Ovary (tissue), 9 donors: ENCODE results near the gene ALK. TPM values are rescaled to one million over a fixed set of nuclear protein-coding genes. Genes with fewer than 3 reads are reported as not detected.

Experiments
- DNase-seq, 5 donors: peaks; one replicate each; pipeline ENCODE4 v3.0.0-alpha.2; 2019 to 2020
- H3K27ac ChIP-seq, 2 donors: fragments of 200-600 bp; one replicate each; pipeline versions ENCODE4 v1.5.1 to v1.8.0; 2019 to 2022
- H3K27me3 ChIP-seq: fragments of 200-600 bp; one replicate; pipeline ENCODE4 v1.8.0; 2022
- H3K36me3 ChIP-seq: fragments of 200-600 bp; sonication (generic); one replicate; pipeline ENCODE4 v1.5.1; 2019
- H3K4me1 ChIP-seq: one replicate; pipeline ENCODE4 v1.8.1; 2013; ENCODE audit warnings: mild to moderate bottlenecking, moderate library complexity; ENCODE audit not compliant: insufficient read depth
- H3K4me3 ChIP-seq: fragments of 200-600 bp; sonication (generic); one replicate; pipeline ENCODE4 v1.5.1; 2017
- H3K9me3 ChIP-seq, 2 donors: fragments of 200-600 bp in 1 of 2; sonication (generic) in 1 of 2; one replicate each; pipeline versions ENCODE4 v1.5.1 to v1.8.1; 2013 to 2019; ENCODE audit warnings: mild to moderate bottlenecking in 1 of 2, moderate library complexity in 1 of 2
- EP300 ChIP-seq: sonication (generic); formaldehyde crosslinking; IDR thresholded peaks from one replicate; pipeline ENCODE4 v1.6.1; 2017; ENCODE audit warnings: antibody characterized with exemption
- POLR2A ChIP-seq: fragments of 450-650 bp; IDR thresholded peaks from one replicate; pipeline ENCODE4 v1.6.1; 2017; ENCODE audit warnings: antibody characterized with exemption, mild to moderate bottlenecking, moderate library complexity
- WGBS, 3 donors: extraction: QIAGEN DNeasy Blood & Tissue Kit in 1 of 3; methylation state at CpG; one replicate each; pipeline versions ENCODE4 v1.1.5 to v1.1.7; 2013 to 2017; 5-methylcytosine and 5-hydroxymethylcytosine counted together
- intact Hi-C, 4 donors: fragments of 100-400 bp; cut with DNase I; formaldehyde crosslinking; loops; one replicate each; pipeline versions ENCODE4 v1.11.0 to v1.15.1; 2022 to 2023
- polyA plus RNA-seq, 2 donors: library from polyadenylated mRNA; stranded (reverse); fragments of 200-250 nt in 1 of 2; fragments of 350-450 nt in 1 of 2; fragmentation: Illumina TruSeq in 1 of 2; extraction: RNeasy Lipid Tissue Mini Kit (QIAGEN cat#74804) in 1 of 2; gene quantifications; one replicate each; pipeline ENCODE4 v1.2.3, GENCODE V29; 2013 to 2014
- total RNA-seq, 7 donors: library from RNA; depleted of rRNA in 2 of 7; stranded (reverse); fragments of >200 nt in 2 of 7; fragmentation: NEBNext Ultra II Directional in 3 of 7; extraction: Animal tissue kit (Norgen Biotek cat#: 25700) in 3 of 7; gene quantifications; one replicate each; pipeline versions ENCODE4 v1.1.0 to v1.2.4, GENCODE V29; 2016 to 2023
- TF ChIP-seq, protein P1 (sequence below), 3 donors: fragments of 450-650 bp in 2 of 3; fragments of 200-600 bp in 1 of 3; IDR thresholded peaks; one replicate each; pipeline versions ENCODE4 v1.5.1 to v1.8.0; 2016 to 2022; ENCODE audit warnings: antibody characterized with exemption in 3 of 3, mild to moderate bottlenecking in 1 of 3
- donor health status: DM: no; HTN: no; CAD: no; lungs with moderate emphysema.
- donor health status: DM: no; HTN: no; CAD: no.
- donor health status: Bipolar disorder and iron deficiency.
- donor health status: DM: yes; HTN: yes; CAD: no.
- donor health status: DM: no; HTN: no; CAD: no.
- donor health status: DM: yes; HTN: yes; CAD: no.

Gene ALK
- total and polyA plus RNA-seq, 9 donors = 0.05 to 1.7 (median 0.23) TPM; not detected in 1

DNA sequence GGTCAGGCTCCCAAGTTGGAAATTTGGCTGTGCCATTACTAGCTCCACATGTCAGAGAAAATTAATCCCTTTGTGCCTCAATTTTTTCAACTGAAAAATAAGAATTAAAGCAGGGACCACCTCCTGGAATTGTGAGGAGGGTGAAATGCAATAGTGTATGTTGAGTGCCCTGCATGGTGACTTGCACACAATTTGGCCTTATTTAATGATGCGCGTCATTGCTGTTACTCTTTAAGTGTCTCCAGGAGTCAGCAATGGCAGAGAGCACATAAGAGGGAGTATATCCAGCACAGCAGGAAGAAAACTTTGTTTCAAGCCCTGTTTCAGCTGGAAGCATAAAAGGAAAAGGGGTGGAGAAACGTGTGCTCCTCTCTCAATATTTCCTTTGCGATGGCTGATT is 215.8 kb downstream of the ALK start:
- Histone ChIP-seq H3K9me3 (no peaks in the 10 kb centered on the region), H3K4me1 (no peaks in the 10 kb centered on the region), H3K27ac (no peak overlapping the region), H3K4me3 (no peak overlapping the region), H3K27me3 (no peaks in the 10 kb centered on the region), H3K36me3 (no peaks in the 10 kb centered on the region)
- WGBS, 3 donors = 76 to 84% (median 77%) methylated on average over 4 of the region's 4 CpGs
- TF ChIP-seq EP300 = no peak
- TF ChIP-seq, protein P1, sequence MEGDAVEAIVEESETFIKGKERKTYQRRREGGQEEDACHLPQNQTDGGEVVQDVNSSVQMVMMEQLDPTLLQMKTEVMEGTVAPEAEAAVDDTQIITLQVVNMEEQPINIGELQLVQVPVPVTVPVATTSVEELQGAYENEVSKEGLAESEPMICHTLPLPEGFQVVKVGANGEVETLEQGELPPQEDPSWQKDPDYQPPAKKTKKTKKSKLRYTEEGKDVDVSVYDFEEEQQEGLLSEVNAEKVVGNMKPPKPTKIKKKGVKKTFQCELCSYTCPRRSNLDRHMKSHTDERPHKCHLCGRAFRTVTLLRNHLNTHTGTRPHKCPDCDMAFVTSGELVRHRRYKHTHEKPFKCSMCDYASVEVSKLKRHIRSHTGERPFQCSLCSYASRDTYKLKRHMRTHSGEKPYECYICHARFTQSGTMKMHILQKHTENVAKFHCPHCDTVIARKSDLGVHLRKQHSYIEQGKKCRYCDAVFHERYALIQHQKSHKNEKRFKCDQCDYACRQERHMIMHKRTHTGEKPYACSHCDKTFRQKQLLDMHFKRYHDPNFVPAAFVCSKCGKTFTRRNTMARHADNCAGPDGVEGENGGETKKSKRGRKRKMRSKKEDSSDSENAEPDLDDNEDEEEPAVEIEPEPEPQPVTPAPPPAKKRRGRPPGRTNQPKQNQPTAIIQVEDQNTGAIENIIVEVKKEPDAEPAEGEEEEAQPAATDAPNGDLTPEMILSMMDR (IDR thresholded peaks at IDR 0.05) = no peak
- intact Hi-C loops = no loop called here
- DNase-seq = no peak

DNA sequence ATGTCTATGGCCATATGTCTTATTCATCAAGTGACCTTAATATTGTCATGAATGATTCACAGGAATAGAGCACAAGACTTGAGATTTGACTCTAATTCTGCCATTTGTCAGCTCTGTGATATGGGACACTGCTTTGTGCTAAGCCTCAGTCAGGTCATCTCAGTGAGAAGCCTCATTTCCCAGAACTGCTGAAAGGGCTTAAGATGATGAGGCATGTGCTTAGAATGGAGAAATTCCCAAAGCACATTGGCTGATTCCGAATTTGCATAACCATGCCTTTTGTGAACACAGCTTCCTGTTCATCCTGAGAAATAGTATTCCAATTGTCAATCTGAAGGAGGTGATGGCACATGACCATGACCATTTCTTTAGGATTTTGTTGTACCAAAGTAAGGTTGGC is 218.1 kb downstream of the ALK start:
- Histone ChIP-seq H3K36me3 (no peaks in the 10 kb centered on the region), H3K4me3 (no peak overlapping the region), H3K9me3 (no peaks in the 10 kb centered on the region), H3K27me3 (no peaks in the 10 kb centered on the region), H3K4me1 (no peaks in the 10 kb centered on the region), H3K27ac (no peak overlapping the region)
- intact Hi-C loops = no loop called here
- DNase-seq = no peak
- WGBS, 3 donors = 89 to 91% (median 90%) methylated on average over 1 of the region's 1 CpG
- TF ChIP-seq EP300 (no peak), POLR2A (no peak)
- TF ChIP-seq, protein P1 (IDR thresholded peaks at IDR 0.05) = no peak

DNA sequence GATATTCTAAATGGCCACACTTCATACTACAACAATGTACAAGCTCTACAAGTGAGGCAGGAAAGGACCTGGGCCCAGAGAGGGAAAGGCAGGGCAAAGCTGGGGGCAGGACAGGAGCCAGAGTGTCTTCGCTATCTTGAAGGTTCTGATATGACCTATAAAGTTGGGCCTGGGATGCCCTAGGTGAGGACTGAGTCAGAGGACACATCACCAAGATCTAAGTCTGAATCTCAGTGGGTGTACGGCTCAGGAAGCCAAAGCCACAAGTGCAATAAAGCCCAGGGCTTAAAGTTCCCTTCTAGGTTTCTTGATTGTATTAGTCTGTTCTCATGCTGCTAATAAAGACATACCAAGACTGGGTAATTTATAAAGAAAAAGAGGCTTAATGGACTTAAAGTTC is 219.1 kb downstream of the ALK start:
- no peaks in the 10 kb centered on the region for H3K27me3 ChIP-seq
- 85 to 93% (median 85%) methylated on average over 2 of the region's 2 CpGs for WGBS, 3 donors
- TF ChIP-seq, protein P1 (IDR thresholded peaks at IDR 0.05) = no peak
- TF ChIP-seq EP300 (no peak), POLR2A (no peak)
- H3K4me3 ChIP-seq = no peak overlapping the region
- intact Hi-C loops = no loop called here
- no peaks in the 10 kb centered on the region for H3K4me1 ChIP-seq
- DNase-seq = no peak
- H3K36me3 ChIP-seq = no peaks in the 10 kb centered on the region
- no peaks in the 10 kb centered on the region for H3K9me3 ChIP-seq
- H3K27ac ChIP-seq = no peak overlapping the region

DNA sequence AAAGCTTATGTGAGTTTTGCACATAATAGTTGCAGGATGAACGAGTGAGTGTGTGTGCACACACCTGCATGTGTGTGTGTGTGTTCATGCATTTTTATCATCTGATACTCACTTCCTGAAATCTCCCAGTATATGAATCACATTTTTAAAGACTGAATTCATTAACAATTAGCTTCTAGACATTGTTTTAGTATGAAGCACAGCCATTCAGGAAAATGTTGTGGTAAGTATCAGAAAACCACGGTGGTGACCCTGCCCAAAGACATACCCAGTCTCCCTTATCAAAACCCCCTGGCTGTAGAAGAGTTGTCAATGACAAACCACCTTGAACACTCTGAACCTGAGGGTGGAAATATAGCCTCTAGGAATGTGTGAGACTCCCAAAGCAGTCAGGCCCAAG is 220.8 kb downstream of the ALK start:
- Histone ChIP-seq H3K36me3 (no peaks in the 10 kb centered on the region), H3K27me3 (no peaks in the 10 kb centered on the region), H3K4me3 (no peak overlapping the region), H3K9me3 (no peaks in the 10 kb centered on the region), H3K27ac (no peak overlapping the region), H3K4me1 (no peaks in the 10 kb centered on the region)
- intact Hi-C loops = no loop called here
- 78 to 85% (median 79%) methylated on average over 2 of the region's 2 CpGs for WGBS, 3 donors
- DNase-seq = no peak
- TF ChIP-seq POLR2A = no peak
- no peak for TF ChIP-seq EP300
- TF ChIP-seq, protein P1 (IDR thresholded peaks at IDR 0.05) = no peak

DNA sequence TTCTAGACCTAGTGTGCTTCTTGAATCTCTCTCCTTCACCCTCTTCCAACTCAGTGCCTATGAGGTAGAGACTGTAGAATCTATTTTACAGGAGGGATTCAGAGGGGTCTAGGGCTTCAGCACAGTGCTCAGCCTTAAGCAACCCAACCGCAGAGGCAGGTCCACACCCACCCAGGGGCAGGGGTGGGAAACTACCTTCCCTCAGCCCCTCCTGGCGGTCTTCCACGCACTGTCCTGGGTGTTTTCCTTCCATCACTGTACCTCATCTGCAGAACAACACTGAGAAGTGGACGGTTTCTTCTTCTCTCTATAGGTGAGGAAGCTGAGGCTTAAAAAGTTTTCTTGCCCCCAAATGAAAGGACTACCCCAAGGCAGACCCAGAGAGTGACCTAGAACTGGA is 222.3 kb downstream of the ALK start:
- intact Hi-C loops = no loop called here
- no peak overlapping the region for H3K27ac ChIP-seq
- H3K27me3 ChIP-seq = no peaks in the 10 kb centered on the region
- H3K4me1 ChIP-seq = no peaks in the 10 kb centered on the region
- no peaks in the 10 kb centered on the region for H3K9me3 ChIP-seq
- TF ChIP-seq EP300 (no peak), POLR2A (no peak)
- TF ChIP-seq, protein P1 (IDR thresholded peaks at IDR 0.05) = no peak
- H3K4me3 ChIP-seq = no peak overlapping the region
- no peak for DNase-seq
- no peaks in the 10 kb centered on the region for H3K36me3 ChIP-seq
- 59 to 79% (median 66%) methylated on average over 4 of the region's 4 CpGs for WGBS, 3 donors
